ENCODE data around the gene MRPS14. TPM values are rescaled to one million over a fixed set of nuclear protein-coding genes. Genes with fewer than 3 reads are reported as not detected.
A peak's percentile ranks its signal among the peaks of the same experiment; 100 is the strongest.

MRPS14 gene
- total and polyA plus RNA-seq, 9 of the 15 experiments (the other 6 are each of a cell fraction or from before 2014, with no cell fraction given), result 38.1 to 231 (median 54.9) TPM

GRCh38 chr1:174971902-174972301 is 51.3 kb downstream of the MRPS14 start:
- CTCF ChIA-PET (ENCODE audit: low intra/inter-chr PET ratio), result no interaction called here
- H3K27ac ChIP-seq (ENCODE audit: extremely low read depth, low read depth, low read length), result 0 out of 3 replicates have a peak overlapping the region, but pooled peaks have one; percentile 2
- no peak for ATAC-seq
- no peaks in the 10 kb centered on the region for H3K27me3 ChIP-seq (ENCODE audit: control insufficient read depth in 2 of 2, insufficient read depth in 2 of 2, low read length in 2 of 2)
- DNase-seq (ENCODE audit: extremely low read depth in 1 of 4, low spot score in 3 of 4), result no peak
- no peak overlapping the region for H2AFZ ChIP-seq (ENCODE audit: low read depth, low read length)
- intact Hi-C loops (cut with micrococcal nuclease), result no loop called here
- 78% methylated on average over 2 of the region's 2 CpGs for WGBS (ENCODE audit: insufficient coverage, low coverage, missing lambda C conversion rate)
- FAIRE-seq, result no peak
- no TSS peak for BruUV-seq (replicated peaks)
- TF ChIP-seq HIVEP1 (CRISPR knock-in tag; IDR thresholded peaks at IDR 0.05) (no peak), YBX1 (IDR thresholded peaks at IDR 0.05) (no peak), ATF1 (CRISPR knock-in tag; IDR thresholded peaks at IDR 0.05) (no peak), ATF1 (tag; IDR thresholded peaks at IDR 0.05) (no peak), HMGN3 (IDR thresholded peaks at IDR 0.05; ENCODE audit: borderline replicate concordance, extremely low read depth, insufficient read length, low read depth, low read length) (no peak), HDAC2 (IDR thresholded peaks at IDR 0.05) (no peak), MTA3 (IDR thresholded peaks at IDR 0.05; ENCODE audit: borderline replicate concordance) (no peak), KAT8 (IDR thresholded peaks at IDR 0.05; ENCODE audit: low read depth) (no peak), GATAD2A (IDR thresholded peaks at IDR 0.05) (no peak), ZNF232 (CRISPR knock-in tag; IDR thresholded peaks at IDR 0.05) (no peak), ARID3A (IDR thresholded peaks at IDR 0.05; ENCODE audit: borderline replicate concordance, low read depth, low read length) (no peak), ZNF444 (CRISPR knock-in tag; IDR thresholded peaks at IDR 0.05) (no peak)
- POLR2A ChIA-PET, result interaction anchor here (0.7 to 1.2 kb wide), 3 partner anchors 9 to 27 kb away, joined by 3 to 5 read pairs (median 4); no protein-coding TSS in a partner anchor
- peaks cover 18% of the 10 kb centered on the region for H3K36me3 ChIP-seq (ENCODE audit: control insufficient read depth, insufficient read depth, low read length)
- H3K4me2 ChIP-seq (ENCODE audit: insufficient read depth, low read length), result no peak overlapping the region
- H3K9ac ChIP-seq (ENCODE audit: insufficient read depth in 1 of 2, low read depth in 2 of 2, low read length in 2 of 2), result no peak overlapping the region
- no peaks in the 10 kb centered on the region for H4K20me1 ChIP-seq (replicated peaks; ENCODE audit: control insufficient read depth, insufficient read depth, low read length)
- H3K4me3 ChIP-seq, result no peak overlapping the region
- peaks cover 0 to 36% of the 10 kb centered on the region in 2 experiments; a peak in 4 of 5 replicates for H3K4me1 ChIP-seq (replicated peaks in 1 of 2; ENCODE audit: control insufficient read depth in 2 of 2, insufficient read depth in 2 of 2, low read length in 2 of 2)
- no peaks in the 10 kb centered on the region for H3K79me2 ChIP-seq (ENCODE audit: control insufficient read depth, insufficient read depth, low read length)
- no peaks in the 10 kb centered on the region for H3K9me1 ChIP-seq (ENCODE audit: control insufficient read depth, insufficient read depth, low read length)
- no peaks in the 10 kb centered on the region for H3K9me3 ChIP-seq (replicated peaks; ENCODE audit: control insufficient read depth, insufficient read depth, low read depth, low read length)
- in situ Hi-C loops (cut with MboI), result no loop called here

All from K562 (cell line).